A673 (cell line): ENCODE measurements around the gene STPG4.

Experiments used
- EZH2 ChIP-seq: fragments of 200-600 bp; sonication (generic); IDR thresholded peaks from 2 replicates; pipeline ENCODE4 v1.6.1; 2017; ENCODE audit warnings: borderline replicate concordance, low read depth, mild to moderate bottlenecking, mixed read lengths, antibody characterized with exemption, low read length; ENCODE audit not compliant: poor library complexity, severe bottlenecking
- TF ChIP-seq, protein P1 (sequence below): fragments of 300-800, 200-600 bp; sonication (generic); conservative IDR thresholded peaks from 2 replicates; pipeline ENCODE4 v1.5.1; 2017; ENCODE audit warnings: low read depth, mild to moderate bottlenecking, antibody characterized with exemption, low read length, moderate library complexity, mixed read lengths

DNA sequence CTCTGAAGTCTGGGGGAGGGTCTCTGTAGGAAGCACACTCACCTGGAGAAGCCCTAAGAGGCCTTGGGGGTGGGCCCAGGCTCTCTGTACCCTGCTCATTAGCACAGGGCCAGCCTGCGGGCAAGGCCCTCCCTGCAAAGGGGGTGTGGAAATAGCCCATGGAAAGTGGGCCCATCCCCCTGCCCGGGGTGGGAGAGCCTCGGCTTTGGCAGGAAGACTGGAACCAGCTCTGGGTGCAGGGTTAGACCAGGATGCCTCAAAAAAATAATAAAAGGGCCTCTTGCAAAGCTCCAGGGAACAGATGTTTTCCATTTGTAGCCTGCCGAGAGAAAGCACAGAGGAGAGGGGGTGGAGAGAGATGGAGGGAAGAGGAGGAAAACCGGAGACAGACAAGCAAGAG, 98.7 kb downstream of the STPG4 start:
- TF ChIP-seq, protein P1, sequence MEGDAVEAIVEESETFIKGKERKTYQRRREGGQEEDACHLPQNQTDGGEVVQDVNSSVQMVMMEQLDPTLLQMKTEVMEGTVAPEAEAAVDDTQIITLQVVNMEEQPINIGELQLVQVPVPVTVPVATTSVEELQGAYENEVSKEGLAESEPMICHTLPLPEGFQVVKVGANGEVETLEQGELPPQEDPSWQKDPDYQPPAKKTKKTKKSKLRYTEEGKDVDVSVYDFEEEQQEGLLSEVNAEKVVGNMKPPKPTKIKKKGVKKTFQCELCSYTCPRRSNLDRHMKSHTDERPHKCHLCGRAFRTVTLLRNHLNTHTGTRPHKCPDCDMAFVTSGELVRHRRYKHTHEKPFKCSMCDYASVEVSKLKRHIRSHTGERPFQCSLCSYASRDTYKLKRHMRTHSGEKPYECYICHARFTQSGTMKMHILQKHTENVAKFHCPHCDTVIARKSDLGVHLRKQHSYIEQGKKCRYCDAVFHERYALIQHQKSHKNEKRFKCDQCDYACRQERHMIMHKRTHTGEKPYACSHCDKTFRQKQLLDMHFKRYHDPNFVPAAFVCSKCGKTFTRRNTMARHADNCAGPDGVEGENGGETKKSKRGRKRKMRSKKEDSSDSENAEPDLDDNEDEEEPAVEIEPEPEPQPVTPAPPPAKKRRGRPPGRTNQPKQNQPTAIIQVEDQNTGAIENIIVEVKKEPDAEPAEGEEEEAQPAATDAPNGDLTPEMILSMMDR: no peak
- no peak for TF ChIP-seq EZH2
